ENCODE data around the gene GDF2.

The GDF2 gene

DNA sequence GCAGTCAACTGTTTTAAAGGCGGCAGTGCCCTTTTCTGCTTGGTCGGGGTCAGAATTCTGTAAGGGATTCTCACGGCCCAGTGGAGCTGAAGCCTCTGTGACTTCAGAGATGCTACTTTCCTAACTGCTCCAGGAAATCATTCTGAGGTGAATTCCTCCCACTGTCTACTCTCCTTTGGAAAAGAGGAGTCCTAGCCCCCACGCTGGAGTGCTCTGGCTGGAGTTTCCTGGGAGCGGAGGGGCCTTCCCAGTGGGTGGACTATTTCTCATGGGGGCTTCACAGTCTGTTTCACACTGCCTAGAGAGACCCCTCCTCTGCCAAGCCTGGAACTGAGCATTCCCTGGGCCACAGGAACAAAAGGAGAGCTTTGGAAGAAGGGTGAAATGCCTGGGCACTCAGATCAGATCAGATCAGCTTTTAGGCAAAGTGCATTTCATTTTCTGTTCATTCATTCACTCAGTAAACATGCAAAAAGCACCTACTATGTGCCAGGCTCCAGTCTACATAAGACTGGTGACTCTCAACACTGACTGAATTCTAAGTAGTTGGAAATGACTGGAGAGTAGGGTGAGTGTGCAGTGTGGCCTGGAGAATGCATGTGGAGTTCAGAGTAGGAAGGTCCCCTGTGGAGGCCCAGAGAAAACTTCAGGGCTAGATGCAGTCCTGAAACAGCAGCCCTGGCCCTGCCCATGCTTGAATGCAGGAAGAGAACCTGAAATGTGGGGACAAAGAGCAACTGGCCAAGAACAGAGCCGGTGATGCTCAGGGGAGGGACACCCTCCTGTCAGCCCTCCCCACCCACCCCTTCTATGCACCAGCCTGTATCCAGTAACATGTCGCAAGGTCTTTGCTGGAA, 49.6 kb downstream of the GDF2 start:
- DNase-seq = no peak

DNA sequence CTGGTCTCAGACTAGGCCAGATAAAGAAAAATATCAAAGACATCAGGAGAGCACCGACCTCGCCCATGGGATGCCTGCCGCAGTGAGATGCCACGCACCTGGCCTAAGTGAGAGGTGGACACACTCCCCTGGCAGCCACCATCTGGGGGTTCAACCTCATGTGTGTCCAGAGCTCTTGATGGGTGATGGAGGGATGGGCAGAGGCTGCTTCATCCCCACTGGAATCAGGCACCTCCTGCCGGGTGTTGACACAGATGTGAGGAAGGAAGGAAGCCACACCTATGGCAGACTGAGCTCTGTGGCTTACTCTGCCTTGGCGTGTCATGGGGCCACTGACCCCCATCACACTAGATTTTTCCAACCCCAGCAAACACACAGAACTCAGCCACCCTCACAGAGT, 50.5 kb downstream of the GDF2 start:
- no peak for DNase-seq

DNA sequence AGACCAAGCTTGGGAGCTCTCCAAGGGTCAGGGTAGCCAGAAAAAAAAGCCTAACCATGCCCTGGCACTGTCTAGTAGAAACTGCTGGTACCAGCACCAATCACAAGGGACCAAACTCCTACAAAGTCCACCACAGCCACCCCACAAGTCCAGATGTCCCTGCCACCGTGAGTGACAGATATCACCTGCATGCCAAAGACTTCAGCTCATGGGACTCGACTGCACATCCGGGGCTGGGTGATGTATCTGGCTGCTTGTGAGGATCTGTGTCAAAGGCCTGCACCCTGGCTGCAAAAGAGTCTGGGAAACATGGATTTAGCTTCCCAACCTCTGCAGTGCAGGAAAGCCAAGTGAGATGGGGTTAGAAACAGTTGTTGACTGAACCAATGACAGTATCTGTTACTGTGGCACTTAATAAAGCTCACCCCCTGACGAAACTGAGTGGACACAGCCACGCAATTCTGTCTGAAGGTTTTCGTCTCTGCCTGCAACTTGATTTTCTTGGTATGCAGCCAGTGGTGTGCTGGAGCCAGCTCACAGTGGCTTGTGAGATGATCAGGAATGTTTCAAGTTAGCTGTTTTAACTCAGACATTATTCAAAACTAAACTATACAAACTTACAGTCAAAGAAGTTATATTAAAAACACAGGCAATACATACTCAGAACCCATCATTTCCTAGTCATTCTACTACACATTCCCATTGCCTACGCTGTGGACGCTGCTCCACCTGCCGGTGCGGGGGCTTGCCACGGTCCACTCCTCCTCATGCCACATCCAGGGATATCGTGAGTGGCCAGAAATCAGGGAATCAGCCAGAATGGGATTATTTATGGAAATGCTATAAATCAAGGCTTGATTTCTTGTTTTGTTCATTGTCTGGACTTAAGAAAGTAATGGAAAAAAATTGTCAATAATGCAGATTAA, 52.6 kb downstream of the GDF2 start:
- DNase-seq = no peak

DNA sequence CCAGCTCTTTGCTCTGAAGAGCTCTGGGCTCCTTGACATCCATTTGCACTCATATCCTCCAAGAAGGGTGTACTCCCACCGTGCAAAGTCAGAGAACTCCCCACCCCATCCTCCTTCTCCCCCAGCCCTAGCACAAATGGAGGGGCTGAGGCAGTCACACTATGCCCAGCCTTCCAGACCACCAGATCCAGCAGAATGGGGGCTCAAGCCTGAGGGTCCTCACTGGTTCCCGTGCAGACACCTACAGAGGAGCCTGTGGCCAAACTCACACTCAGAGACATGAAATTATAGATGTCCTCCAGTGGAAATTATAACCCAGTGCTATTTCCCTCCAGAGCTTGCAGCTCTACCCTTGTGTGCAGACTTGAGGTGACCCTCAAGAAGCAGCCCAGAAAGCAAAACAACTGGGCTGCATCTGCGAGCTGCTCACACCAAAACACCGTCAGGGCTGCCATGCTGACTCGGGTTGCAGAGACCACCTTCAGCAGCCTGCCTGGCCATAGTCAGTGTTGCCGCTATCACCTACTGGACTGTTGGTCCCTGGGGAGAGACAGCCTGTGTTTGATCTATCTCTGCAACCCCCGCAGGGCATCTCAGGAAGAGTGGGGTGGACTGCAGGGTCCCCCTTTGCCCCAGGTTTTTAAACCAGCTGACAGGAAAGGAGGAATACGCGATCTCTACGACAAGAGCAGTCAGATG, 54.4 kb downstream of the GDF2 start:
- DNase-seq = no peak
